Uterus (tissue), 4 donors: ENCODE results near the gene NRDC. TPM values are rescaled to one million over a fixed set of nuclear protein-coding genes. Genes with fewer than 3 reads are reported as not detected.

Experiments
- DNase-seq, 2 donors: peaks; one replicate each; pipeline ENCODE4 v3.0.0-alpha.2; 2019 to 2020
- H3K27ac ChIP-seq, 2 donors: fragments of 200-600 bp; sonication (generic); 1 replicate in 1 of 2; 2 replicates in 1 of 2; pipeline ENCODE4 v1.5.1; 2016 to 2018
- H3K27me3 ChIP-seq, 2 donors: fragments of 200-600 bp; sonication (generic); one replicate each; pipeline ENCODE4 v1.5.1; 2018 to 2019; ENCODE audit warnings: control low read depth in 1 of 2
- H3K36me3 ChIP-seq, 2 donors: fragments of 200-600 bp; sonication (generic); one replicate each; pipeline ENCODE4 v1.5.1; 2019; ENCODE audit warnings: control low read depth in 1 of 2
- H3K4me1 ChIP-seq, 2 donors: fragments of 200-600 bp; sonication (generic); one replicate each; pipeline ENCODE4 v1.5.1; 2018 to 2019; ENCODE audit warnings: control low read depth in 1 of 2
- H3K4me3 ChIP-seq, 2 donors: fragments of 200-600 bp; sonication (generic); 1 replicate in 1 of 2; 2 replicates in 1 of 2; pipeline ENCODE4 v1.5.1; 2018 to 2019; ENCODE audit warnings: mild to moderate bottlenecking in 1 of 2
- H3K9me3 ChIP-seq, 2 donors: fragments of 200-600 bp; sonication (generic); one replicate each; pipeline ENCODE4 v1.5.1; 2019; ENCODE audit warnings: control low read depth in 1 of 2
- POLR2A ChIP-seq, 2 donors: fragments of 450-650 bp; IDR thresholded peaks; one replicate each; pipeline ENCODE4 v1.6.1; 2016; ENCODE audit warnings: antibody characterized with exemption in 2 of 2, mild to moderate bottlenecking in 1 of 2, moderate library complexity in 1 of 2
- intact Hi-C: fragments of 100-400 bp; cut with DNase I; formaldehyde crosslinking; loops from one replicate; pipeline ENCODE4 v1.15.1; 2023; ENCODE audit warnings: low total_unique reads
- microRNA counts, 2 donors: library from miRNA; unstranded; fragments of <30 nt; microRNA quantifications; one replicate each; lab custom pipeline; 2016 to 2017
- microRNA-seq: library from miRNA; unstranded; fragments of <30 nt; microRNA quantifications from one replicate; pipeline ENCODE4, GENCODE V29; 2016; ENCODE audit warnings: borderline microRNAs expressed, borderline replicate concordance
- small RNA-seq: library from RNA; depleted of rRNA; stranded (forward); fragments of <200 nt; gene quantifications from one replicate; pipeline ENCODE3, GENCODE V24; 2016
- total RNA-seq, 4 donors: library from RNA; depleted of rRNA in 3 of 4; stranded (reverse); fragments of >200 nt in 3 of 4; gene quantifications; one replicate each; pipeline versions ENCODE4 v1.1.0 to v1.2.4, GENCODE V29; 2014 to 2023
- TF ChIP-seq, protein P1 (sequence below), 4 experiments: fragments of 200-600 bp in 2 of 4; fragments of 450-650 bp in 2 of 4; sonication (generic) in 2 of 4; IDR thresholded peaks; one replicate each; pipeline ENCODE4 v1.5.1; 2016 to 2019; ENCODE audit warnings: antibody characterized with exemption in 4 of 4, mild to moderate bottlenecking in 2 of 4, moderate library complexity in 1 of 4
- donor health status: DM: yes; HTN: yes; CAD: no.

The NRDC gene
- total RNA-seq, 4 donors from 2014 or later: 35.1 to 145 (median 75.6) TPM

DNA sequence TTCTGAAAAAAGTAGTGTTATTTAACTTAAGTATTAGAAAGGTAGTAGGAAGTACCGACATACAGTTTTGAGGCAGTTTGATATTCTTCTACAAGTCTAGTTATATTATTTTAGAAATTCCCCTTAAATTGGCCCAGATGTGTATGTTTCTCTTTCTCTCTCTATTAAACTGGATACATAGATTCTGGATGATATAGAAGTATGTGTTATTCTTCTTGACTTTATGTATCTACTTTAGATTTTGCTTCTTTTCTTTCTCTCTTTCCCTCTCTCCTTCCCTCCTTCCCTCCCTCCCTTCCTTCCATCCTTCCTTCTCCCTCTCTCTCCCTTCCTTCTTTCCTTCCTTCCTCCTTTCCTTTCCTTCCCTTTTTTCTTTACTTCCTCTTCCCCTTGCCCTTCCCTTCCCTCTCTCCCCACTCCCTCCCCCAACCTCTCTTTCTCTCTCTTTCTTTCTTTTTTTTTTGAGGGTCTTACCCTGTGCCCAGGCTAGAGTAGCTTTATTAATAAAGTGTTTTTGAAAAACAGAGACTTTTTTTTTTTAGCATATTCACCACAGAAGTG is 137.3 kb downstream of the NRDC start:
- no peak overlapping the region for H3K4me3 ChIP-seq
- TF ChIP-seq, protein P1, sequence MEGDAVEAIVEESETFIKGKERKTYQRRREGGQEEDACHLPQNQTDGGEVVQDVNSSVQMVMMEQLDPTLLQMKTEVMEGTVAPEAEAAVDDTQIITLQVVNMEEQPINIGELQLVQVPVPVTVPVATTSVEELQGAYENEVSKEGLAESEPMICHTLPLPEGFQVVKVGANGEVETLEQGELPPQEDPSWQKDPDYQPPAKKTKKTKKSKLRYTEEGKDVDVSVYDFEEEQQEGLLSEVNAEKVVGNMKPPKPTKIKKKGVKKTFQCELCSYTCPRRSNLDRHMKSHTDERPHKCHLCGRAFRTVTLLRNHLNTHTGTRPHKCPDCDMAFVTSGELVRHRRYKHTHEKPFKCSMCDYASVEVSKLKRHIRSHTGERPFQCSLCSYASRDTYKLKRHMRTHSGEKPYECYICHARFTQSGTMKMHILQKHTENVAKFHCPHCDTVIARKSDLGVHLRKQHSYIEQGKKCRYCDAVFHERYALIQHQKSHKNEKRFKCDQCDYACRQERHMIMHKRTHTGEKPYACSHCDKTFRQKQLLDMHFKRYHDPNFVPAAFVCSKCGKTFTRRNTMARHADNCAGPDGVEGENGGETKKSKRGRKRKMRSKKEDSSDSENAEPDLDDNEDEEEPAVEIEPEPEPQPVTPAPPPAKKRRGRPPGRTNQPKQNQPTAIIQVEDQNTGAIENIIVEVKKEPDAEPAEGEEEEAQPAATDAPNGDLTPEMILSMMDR (IDR thresholded peaks at IDR 0.05): no peak
- no peak for TF ChIP-seq POLR2A (IDR thresholded peaks at IDR 0.05)
- H3K4me1 ChIP-seq: no peaks in the 10 kb centered on the region

GRCh38 chr1:51740652-51741051 is 137.9 kb downstream of the NRDC start:
- intact Hi-C loops: no loop called here
- H3K4me3 ChIP-seq: no peak overlapping the region

More for the DNA sequence above, 137.3 kb downstream of the NRDC start:
- intact Hi-C loops: no loop called here
- Histone ChIP-seq H3K9me3 (no peaks in the 10 kb centered on the region), H3K27me3 (no peaks in the 10 kb centered on the region), H3K36me3 (no peaks in the 10 kb centered on the region), H3K27ac (peak overlapping the region in 1 of 2 donors; percentile 22)
- no peak for DNase-seq

More at GRCh38 chr1:51740652-51741051, 137.9 kb downstream of the NRDC start:
- DNase-seq: no peak
- Histone ChIP-seq H3K27ac (peak overlapping the region in 1 of 2 donors; percentile 22), H3K36me3 (no peaks in the 10 kb centered on the region), H3K4me1 (no peaks in the 10 kb centered on the region), H3K27me3 (no peaks in the 10 kb centered on the region), H3K9me3 (no peaks in the 10 kb centered on the region)
- TF ChIP-seq, protein P1 (IDR thresholded peaks at IDR 0.05): no peak
- no peak for TF ChIP-seq POLR2A (IDR thresholded peaks at IDR 0.05)

MicroRNAs within 50 kb of the gene (microRNA counts, 767-probe panel; counts per million panel counts)
- microRNA hsa-miR-761 (lab: Ali Mortazavi, UCI): 0 counts per million in 2 donors

Small RNA genes within 50 kb of the gene (microRNA-seq; reads per million reads assigned to microRNA genes)
- gene MIR761: not detected

Small RNA genes within 50 kb of the gene (small RNA-seq; reads per million reads assigned to genes)
- not detected for gene AL050343.2

Other genes starting within 250 kb of the NRDC start
- gene RAB3B, start 112.0 kb upstream of the NRDC start, total RNA-seq: under 1 TPM in 2 of 4 donors, not detected in 2; 0.06 to 0.69 TPM
- 10 to 100 TPM in 2 of 4 donors, 1 to 10 TPM in 2; 5.4 to 21.3 (median 11.8) TPM for gene KTI12, start 155.1 kb upstream of the NRDC start, total RNA-seq
- 10 to 100 TPM in 3 of 4 donors, 1 to 10 TPM in 1; 5.9 to 67.1 (median 39.1) TPM for gene TXNDC12, start 176.5 kb upstream of the NRDC start, total RNA-seq
- 100 to 1,000 TPM in 1 of 4 donors, 10 to 100 TPM in 2, 1 to 10 TPM in 1; 4.9 to 105 (median 70.8) TPM for gene BTF3L4, start 177.6 kb upstream of the NRDC start, total RNA-seq